ENCODE measurements around the gene PLEKHJ1.
"Not testable (repeated sequence)": the region's sequence is repeated elsewhere in the genome, so short reads cannot be mapped to it uniquely, and the experiment has no call there.

The PLEKHJ1 gene

DNA sequence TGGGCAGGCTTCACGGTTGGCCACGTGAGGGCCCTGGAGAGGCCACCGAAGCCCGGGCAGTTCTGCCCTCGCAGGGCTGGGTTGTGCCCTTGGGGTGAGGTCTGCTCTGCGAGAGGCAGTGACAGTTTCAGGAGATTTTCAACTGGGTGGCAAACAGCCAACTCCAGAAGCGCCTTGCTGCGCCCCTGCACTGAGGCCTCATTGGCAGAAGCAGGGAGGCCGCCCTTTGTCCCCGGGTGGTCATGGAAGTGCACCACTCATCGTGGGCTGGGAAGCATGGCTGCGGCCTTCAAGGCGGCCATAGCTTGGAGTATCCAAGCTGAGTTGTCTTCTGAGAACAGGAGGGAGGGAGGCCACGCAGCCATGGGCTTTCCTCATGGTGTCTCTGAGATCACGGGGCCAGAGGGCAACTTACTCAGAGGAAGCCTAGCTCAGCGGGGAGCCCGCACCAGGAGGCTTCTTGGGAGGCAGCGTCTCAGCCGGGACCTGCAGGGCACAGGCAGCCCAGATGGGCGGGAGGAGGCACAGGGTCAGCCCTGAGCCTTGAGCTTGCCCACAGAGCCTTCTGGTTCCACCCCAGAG, 14.8 kb downstream of the PLEKHJ1 start:
- DNase-seq (ENCODE audit: low read depth in 3 of 3) = no peak

- DNase-seq (ENCODE audit: low read depth in 3 of 3) = no peak
These were observed 16.4 kb downstream of the PLEKHJ1 start for GRCh38 chr19:2219726-2220125.

- no peak for DNase-seq (ENCODE audit: low read depth in 3 of 3)
These were observed 18.5 kb downstream of the PLEKHJ1 start for GRCh38 chr19:2217591-2217990.

DNA sequence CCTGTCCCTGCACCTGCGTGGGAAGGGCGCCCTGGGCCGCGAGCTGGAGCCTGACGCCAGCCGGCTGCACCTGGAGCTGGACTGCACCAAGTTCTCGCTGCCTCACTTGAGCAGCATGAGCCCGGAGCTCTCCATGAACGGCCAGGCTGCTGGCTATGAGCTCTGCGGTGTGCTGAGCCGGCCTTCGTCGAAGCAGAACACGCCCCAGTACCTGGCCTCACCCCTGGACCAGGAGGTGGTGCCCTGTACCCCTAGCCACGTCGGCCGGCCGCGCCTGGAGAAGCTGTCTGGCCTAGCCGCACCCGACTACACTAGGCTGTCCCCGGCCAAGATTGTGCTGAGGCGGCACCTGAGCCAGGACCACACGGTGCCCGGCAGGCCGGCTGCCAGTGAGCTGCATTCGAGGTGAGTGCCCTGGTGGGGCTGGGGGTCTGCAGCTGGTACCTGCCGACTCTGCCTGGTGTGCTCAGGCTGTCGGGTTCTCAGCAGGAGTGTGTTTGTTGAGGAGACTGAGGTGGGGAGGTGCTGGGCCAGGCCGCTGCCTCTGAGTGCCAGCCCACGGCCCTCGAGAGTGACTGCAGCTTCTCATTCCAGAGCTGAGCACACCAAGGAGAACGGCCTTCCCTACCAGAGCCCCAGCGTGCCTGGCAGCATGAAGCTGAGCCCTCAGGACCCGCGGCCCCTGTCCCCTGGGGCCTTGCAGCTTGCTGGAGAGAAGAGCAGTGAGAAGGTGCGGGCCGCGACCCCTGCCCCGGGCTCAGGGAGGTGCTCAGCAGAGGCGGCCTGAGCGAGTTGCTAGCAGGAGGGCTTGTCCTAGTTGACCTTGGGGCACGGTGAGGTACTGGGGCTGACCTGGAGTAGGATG, 19.5 kb downstream of the PLEKHJ1 start:
- DNase-seq (ENCODE audit: low read depth in 3 of 3) = no peak

GRCh38 chr19:2215281-2215751, 20.8 kb downstream of the PLEKHJ1 start:
- no peak for DNase-seq (ENCODE audit: low read depth in 3 of 3)

DNA sequence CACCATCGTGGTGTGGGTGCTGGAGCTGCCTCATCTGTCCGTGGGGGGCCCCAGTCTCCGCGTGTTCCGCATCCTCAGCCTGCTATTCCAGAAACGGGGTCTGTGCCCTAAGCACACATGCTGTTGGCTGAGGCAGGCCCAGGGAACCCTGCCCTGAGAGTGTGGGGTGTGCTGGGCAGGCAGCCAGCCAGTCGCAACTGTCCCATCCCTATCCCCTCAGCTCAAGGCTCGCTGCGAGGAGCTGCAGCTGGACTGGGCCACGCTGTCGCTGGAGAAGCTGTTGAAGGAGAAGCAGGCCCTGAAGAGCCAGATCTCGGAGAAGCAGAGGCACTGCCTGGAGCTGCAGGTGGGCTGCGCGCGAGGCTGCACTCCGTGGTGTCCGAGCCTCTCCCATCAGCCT, 21.9 kb downstream of the PLEKHJ1 start:
- no peak for DNase-seq (ENCODE audit: low read depth in 3 of 3)

DNA sequence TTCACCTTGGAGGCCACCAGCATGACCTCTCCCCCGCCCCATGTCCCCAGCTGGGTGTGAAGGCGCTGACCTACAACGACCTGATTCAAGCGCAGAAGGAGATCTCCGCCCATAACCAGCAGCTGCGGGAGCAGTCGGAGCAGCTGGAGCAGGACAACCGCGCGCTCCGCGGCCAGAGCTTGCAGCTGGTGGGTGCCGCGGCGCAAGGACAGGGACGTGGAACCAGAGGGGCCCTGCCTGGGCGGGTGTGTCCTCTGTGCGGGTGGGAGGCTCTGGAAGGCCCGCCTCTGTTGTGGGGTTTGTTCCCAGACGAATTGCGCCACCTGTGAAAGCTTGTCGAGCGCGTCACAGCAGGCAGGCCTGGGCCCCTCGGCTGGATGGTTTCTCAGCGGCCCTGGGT, 22.3 kb downstream of the PLEKHJ1 start:
- DNase-seq (ENCODE audit: low read depth in 3 of 3) = no peak

DNA sequence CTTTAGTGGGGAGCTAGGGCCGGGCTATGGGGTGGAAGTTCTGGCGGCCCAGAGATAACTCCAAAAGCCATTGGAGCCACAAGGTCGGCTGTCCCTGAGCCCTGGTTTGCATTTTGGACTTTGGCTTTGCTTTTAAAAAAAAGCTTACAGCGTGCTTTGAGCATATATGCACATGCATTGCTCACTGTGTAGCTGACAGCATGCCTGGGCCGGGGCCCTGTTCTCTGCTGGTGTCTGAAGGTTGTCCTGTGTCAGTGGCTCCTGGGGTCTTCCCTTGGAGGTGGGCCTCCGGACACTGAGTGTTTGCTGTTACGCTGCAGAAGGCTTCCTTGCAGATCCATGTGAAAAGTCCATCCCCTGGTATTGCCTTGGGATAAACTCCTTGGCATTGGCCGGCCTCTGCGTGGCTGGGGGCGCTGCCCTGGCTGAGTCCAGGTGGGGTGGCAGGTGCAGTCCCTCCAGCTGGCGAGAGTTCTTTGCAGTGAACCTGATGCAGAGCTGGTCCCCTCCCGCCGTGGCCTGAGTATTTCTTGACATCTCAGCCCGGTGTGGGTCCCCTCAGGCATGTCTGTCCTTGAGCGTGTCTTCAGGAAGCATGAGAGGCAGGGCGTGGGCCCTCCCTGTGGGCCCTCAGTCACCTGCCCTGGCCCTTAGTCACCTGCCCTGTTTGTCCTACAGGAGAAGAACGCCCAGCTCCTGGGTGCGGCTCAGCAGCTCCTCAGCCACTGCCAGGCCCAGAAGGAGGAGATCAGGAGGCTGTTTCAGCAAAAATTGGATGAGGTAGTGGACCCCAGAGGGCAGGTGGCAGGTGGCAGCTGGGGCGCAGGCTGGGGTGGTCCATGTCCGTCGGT, 23.0 kb downstream of the PLEKHJ1 start:
- no peak for DNase-seq (ENCODE audit: low read depth in 3 of 3)

- DNase-seq (ENCODE audit: low read depth in 3 of 3) = no peak
These were observed 25.0 kb downstream of the PLEKHJ1 start for GRCh38 chr19:2210987-2211740.

GRCh38 chr19:2210206-2210605, 25.9 kb downstream of the PLEKHJ1 start:
- no peak for DNase-seq (ENCODE audit: low read depth in 3 of 3)

DNA sequence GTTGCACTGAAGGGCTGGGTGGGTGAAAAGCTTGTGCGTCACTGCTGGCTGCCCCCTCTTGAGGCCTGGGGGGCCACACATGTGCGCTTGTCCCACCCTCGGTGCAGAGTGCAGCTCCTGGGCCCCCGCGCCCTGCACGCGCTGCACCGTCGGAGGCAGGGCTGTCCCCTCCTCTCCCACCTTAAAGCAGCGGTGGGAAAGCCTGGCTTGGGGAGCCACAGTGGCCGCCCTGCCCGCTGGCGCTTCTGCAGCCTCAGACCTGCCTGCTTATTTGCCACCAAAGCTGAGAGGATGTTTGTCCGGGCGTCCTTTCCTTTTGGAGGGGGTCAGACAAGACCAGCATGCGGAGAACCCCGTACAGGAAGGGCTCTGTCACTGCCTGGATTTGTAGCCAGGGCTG, 26.7 kb downstream of the PLEKHJ1 start:
- DNase-seq (ENCODE audit: low read depth in 3 of 3) = no peak

- DNase-seq (ENCODE audit: low read depth in 3 of 3) = no peak
These were observed 27.2 kb downstream of the PLEKHJ1 start for GRCh38 chr19:2208975-2209374.

DNA sequence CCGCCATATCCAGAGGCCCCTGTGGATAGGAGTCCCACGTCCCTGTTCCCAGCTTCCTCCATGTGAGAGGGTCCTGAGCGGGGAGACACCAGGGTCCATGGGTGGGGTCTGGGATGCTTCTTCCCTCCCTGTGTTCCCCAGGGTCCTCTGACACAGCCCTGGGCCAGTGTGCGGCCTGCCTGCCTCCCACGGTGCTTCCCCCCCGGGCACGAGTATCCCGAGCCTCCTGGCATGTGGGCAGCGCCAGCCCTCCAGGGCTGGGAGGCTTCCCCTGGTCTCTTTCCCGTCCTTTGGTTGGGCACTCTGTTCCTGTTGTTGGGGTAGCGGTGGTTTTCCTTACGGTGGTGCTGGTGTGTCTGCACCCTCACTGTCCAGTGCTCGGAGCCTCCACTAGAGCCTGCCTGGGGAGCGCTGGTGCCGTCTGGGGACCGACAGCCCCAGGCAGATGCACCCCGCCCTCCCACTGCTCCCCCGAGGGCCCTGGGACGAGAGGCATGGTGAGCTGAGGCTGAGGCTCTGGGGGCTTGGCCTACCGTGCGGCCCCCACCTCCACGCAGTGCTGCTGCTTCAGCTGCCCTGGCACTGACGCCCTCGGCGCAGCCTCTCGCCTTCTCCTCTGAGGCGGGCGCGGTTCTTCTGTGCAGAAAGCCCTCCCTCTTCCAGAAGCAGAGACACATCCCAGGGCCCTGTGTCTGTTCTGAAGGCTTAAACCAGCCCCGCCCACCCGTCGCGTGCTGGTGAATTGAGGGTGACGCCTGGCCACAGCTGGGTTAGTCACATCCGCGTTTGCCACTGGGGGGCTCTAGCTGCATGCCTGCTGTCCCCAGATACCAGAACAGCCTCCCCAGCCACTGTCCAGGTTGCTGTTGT, 27.9 kb downstream of the PLEKHJ1 start:
- no peak for DNase-seq (ENCODE audit: low read depth in 3 of 3)

- no peak for DNase-seq (ENCODE audit: low read depth in 3 of 3)
These were observed 29.1 kb downstream of the PLEKHJ1 start for GRCh38 chr19:2207008-2207407.

- DNase-seq (ENCODE audit: low read depth in 3 of 3) = no peak
These were observed 33.8 kb downstream of the PLEKHJ1 start for GRCh38 chr19:2202366-2202765.

GRCh38 chr19:2201473-2202148, 34.5 kb downstream of the PLEKHJ1 start:
- DNase-seq (ENCODE audit: low read depth in 3 of 3) = no peak

GRCh38 chr19:2200624-2201294, 35.4 kb downstream of the PLEKHJ1 start:
- DNase-seq (ENCODE audit: low read depth in 3 of 3) = not testable (repeated sequence)

DNA sequence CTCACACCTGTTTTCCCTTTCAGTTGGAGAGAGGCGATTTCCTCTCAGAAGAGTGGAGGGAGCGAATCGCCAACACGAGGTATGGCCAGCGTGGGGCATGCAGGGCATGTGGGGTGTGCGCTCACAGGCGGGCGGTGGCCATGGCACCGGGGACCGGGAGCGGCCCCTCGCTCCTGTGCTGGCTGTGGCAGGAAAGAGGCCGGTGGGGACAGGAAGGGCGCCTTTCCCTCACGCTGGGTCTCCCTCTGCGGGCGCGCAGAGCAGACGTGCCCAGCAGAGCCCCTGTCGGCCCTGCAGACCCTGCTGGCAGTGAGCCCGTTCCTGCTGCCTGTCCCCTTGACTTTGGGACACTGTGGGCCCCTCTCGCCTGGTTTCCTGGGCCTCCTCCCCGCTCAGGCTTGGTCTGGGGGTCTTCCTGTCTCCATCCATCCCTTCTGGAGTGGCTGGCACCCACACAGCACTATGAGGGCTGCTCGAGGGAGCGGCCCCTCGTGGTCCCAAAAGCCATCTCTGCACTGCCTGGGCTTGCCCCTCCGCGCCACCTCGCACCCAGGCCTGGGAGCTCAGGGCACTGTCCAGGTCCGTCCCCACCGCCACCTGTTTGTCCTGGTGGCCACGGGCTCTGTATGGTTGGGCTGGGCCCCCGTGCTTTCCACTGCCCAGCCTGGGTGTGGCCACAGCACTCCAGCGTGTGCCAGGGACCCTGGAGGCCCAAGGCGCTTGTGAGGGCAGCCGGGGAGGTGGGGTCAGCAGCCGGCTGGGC, 36.1 kb downstream of the PLEKHJ1 start:
- no peak for DNase-seq (ENCODE audit: low read depth in 3 of 3)

DNA sequence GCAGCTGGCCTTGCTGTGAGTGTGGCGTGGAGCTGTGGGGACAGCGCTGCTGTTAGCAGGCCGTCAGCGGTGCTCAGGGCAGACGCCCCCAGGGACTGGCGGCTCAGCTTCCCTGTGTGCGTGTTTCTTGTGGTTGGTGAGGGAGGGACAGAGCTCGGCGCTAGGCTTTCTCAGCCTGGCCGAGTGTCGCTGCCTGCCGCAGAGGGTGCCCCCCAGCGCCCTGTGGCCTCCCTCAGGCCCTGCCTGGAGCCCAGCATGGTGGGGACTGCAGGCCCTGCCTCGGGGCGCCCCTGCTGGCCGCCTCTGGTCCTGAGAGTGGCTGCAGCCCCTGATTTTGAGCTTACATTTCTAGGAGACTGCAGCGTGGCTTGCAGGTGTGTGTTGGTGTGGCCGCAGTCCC, 36.9 kb downstream of the PLEKHJ1 start:
- DNase-seq (ENCODE audit: low read depth in 3 of 3) = no peak
